SIG-M5 treated with dmso at 0.1 percent for 504 hours (cell line): ENCODE data around the gene ERP29.
"Not testable (repeated sequence)": the region's sequence is repeated elsewhere in the genome, so short reads cannot be mapped to it uniquely, and the experiment has no call there.

Experiments used
- DNase-seq: peaks from one replicate; lab custom pipeline; 2025; ENCODE audit not compliant: unreplicated experiment; lab: John Stamatoyannopoulos, UW

Gene ERP29

GRCh38 chr12:112031472-112031871, 18.2 kb downstream of the ERP29 start:
- DNase-seq, result no peak

GRCh38 chr12:112032292-112032691, 19.1 kb downstream of the ERP29 start:
- no peak for DNase-seq

- no peak for DNase-seq
Measured at GRCh38 chr12:112035219-112035785, 22.1 kb downstream of the ERP29 start.

GRCh38 chr12:112036614-112037013, 23.4 kb downstream of the ERP29 start:
- not testable (repeated sequence) for DNase-seq

- no peak for DNase-seq
Measured at GRCh38 chr12:112046003-112046402, 32.8 kb downstream of the ERP29 start.

- DNase-seq, result no peak
Measured at GRCh38 chr12:112049351-112049750, 36.1 kb downstream of the ERP29 start.

- DNase-seq, result no peak
Measured at GRCh38 chr12:112061137-112061536, 47.9 kb downstream of the ERP29 start.

GRCh38 chr12:112063273-112063672, 50.0 kb downstream of the ERP29 start:
- DNase-seq, result no peak

- no peak for DNase-seq
Measured at GRCh38 chr12:112066566-112066965, 53.3 kb downstream of the ERP29 start.
